ENCODE results near the gene AGPAT3. TPM values are rescaled to one million over a fixed set of nuclear protein-coding genes. Genes with fewer than 3 reads are reported as not detected.
"Not testable (repeated sequence)": the region's sequence is repeated elsewhere in the genome, so short reads cannot be mapped to it uniquely, and the experiment has no call there.

The AGPAT3 gene
- total RNA-seq, 2 donors from 2014 or later: 31.3 to 53.5 TPM

DNA sequence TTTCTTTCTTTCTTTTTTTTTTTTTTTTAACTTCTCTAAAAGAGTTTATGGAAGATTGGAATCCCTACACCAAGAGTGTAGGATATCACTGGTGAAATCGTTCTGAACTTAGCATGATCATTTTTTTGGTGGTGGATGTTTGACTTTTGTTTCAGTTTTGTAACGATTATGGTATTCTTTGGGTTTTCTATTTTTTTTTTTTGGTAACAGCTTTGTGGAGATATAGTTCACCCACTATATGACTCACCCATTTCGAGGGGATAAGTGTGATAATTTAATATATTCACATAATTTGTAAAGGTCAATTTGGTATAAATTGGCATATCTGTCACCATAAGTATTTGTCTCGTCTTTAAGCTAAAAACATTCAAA lies 29.2 kb downstream of the AGPAT3 start:
- Histone ChIP-seq H3K27ac (no peak overlapping the region), H3K4me3 (no peak overlapping the region)
- WGBS: 59% methylated on average over 4 of the region's 4 CpGs

DNA sequence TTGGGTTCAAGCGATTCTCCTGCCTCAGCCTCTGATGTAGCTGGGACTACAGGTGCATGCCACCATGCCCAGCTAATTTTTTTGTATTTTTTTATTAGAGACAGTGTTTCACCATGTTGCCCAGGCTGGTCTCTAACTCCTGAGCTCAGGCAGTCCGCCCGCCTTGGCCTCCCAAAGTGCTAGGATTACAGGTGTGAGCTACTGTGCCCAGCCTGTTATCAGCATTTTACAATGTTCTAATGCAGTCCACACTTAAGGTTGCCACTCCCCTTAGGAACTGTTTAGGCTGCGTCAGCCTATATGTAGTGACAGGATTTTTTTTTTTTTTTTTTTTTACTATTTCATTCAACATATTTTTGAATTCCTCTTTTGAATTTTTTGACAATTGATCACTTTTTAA lies 30.2 kb downstream of the AGPAT3 start:
- Histone ChIP-seq H3K27me3 (replicated peaks; ENCODE audit: insufficient read depth) (no peaks in the 10 kb centered on the region), H3K27ac (no peak overlapping the region), H3K4me1 (replicated peaks) (no peaks in the 10 kb centered on the region), H3K9me3 (no peaks in the 10 kb centered on the region), H3K4me3 (no peak overlapping the region), H3K36me3 (no peaks in the 10 kb centered on the region)
- no peak for TF ChIP-seq POLR2A (IDR thresholded peaks at IDR 0.05)
- TF ChIP-seq POLR2AphosphoS5 (IDR thresholded peaks at IDR 0.05): no peak
- TF ChIP-seq, protein P1, sequence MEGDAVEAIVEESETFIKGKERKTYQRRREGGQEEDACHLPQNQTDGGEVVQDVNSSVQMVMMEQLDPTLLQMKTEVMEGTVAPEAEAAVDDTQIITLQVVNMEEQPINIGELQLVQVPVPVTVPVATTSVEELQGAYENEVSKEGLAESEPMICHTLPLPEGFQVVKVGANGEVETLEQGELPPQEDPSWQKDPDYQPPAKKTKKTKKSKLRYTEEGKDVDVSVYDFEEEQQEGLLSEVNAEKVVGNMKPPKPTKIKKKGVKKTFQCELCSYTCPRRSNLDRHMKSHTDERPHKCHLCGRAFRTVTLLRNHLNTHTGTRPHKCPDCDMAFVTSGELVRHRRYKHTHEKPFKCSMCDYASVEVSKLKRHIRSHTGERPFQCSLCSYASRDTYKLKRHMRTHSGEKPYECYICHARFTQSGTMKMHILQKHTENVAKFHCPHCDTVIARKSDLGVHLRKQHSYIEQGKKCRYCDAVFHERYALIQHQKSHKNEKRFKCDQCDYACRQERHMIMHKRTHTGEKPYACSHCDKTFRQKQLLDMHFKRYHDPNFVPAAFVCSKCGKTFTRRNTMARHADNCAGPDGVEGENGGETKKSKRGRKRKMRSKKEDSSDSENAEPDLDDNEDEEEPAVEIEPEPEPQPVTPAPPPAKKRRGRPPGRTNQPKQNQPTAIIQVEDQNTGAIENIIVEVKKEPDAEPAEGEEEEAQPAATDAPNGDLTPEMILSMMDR (IDR thresholded peaks at IDR 0.05): no peak
- DNase-seq (ENCODE audit: low spot score): no peak
- intact Hi-C loops (cut with DNase I): no loop called here
- WGBS: 97% methylated on average over 4 of the region's 4 CpGs

More for the DNA sequence above, 29.2 kb downstream of the AGPAT3 start:
- TF ChIP-seq POLR2A (IDR thresholded peaks at IDR 0.05) (no peak), POLR2AphosphoS5 (IDR thresholded peaks at IDR 0.05) (no peak)
- TF ChIP-seq, protein P1 (IDR thresholded peaks at IDR 0.05): no peak
- H3K36me3 ChIP-seq: no peaks in the 10 kb centered on the region
- H3K9me3 ChIP-seq: no peaks in the 10 kb centered on the region
- intact Hi-C loops (cut with DNase I): no loop called here
- H3K27me3 ChIP-seq (replicated peaks; ENCODE audit: insufficient read depth): no peaks in the 10 kb centered on the region
- no peaks in the 10 kb centered on the region for H3K4me1 ChIP-seq (replicated peaks)
- DNase-seq (ENCODE audit: low spot score): no peak

DNA sequence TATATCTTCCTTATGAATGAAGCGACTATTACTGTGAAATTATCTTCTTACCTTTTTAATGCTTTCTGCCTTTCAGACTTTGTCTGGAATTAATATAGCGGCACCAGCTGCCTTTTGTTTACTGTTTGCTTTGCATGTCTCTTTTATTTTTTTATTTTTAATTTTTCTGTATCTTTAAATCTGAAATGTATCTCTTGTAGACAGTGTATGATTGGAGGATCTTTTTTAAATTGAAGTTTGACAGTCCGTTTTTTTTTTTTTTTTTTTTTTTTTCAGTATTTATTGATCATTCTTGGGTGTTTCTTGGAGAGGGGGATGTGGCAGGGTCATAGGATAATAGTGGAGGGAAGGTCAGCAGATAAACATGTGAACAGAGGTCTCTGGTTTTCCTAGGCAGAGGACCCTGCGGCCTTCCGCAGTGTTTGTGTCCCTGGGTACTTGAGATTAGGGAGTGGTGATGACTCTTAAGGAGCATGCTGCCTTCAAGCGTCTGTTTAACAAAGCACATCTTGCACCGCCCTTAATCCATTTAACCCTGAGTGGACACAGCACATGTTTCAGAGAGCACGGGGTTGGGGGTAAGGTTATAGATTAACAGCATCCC lies 31.8 kb downstream of the AGPAT3 start:
- intact Hi-C loops (cut with DNase I); DNase-seq (ENCODE audit: low spot score); H3K27ac ChIP-seq; H3K4me3 ChIP-seq; H3K4me1 ChIP-seq (replicated peaks); H3K27me3 ChIP-seq (replicated peaks; ENCODE audit: insufficient read depth); H3K36me3 ChIP-seq; H3K9me3 ChIP-seq: not testable (repeated sequence)
- WGBS: 78% methylated on average over 6 of the region's 8 CpGs

DNA sequence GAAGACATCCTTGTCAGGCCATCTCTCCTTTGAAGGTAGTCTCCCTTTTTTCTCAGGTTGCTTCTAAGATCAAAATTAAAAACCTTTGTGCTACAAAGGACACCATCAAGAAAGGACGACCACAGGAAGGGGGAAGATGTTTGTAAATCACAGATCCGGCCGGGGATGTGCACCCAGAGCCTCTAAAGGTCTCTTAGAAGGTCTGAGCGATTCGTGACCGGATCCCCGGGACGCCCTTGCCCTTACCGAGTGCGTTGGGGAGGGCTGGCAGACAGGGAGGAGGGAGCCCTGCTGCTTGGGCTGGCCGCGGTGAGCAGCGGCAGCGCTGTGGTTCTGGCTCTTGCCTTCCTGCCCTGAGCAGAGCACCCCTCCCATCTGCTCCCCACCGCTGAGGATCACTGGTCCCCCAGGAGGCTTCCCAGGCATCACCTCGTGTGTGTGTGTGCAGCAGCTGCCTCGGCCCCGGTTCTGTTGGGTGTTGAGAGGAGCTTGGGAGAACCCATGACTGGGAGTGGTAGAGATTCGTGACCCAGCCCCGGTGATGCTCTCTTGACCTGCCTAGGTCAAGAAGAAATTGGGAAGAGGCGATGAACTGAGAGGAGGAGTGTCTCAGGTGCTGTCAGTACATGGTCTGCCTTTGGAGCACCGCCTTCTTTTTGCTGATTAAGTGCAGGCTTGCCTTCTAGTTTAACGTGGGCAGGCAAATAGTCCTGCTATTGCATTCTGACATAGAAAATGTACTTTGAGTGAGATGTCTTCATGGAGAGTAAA lies 34.5 kb downstream of the AGPAT3 start:
- Histone ChIP-seq H3K27me3 (replicated peaks; ENCODE audit: insufficient read depth) (no peaks in the 10 kb centered on the region), H3K27ac (no peak overlapping the region), H3K4me3 (no peak overlapping the region), H3K9me3 (no peaks in the 10 kb centered on the region), H3K4me1 (replicated peaks) (no peaks in the 10 kb centered on the region), H3K36me3 (no peaks in the 10 kb centered on the region)
- WGBS: 90% methylated on average over 18 of the region's 23 CpGs
- TF ChIP-seq POLR2A (IDR thresholded peaks at IDR 0.05) (no peak), POLR2AphosphoS5 (IDR thresholded peaks at IDR 0.05) (no peak)
- TF ChIP-seq, protein P1 (IDR thresholded peaks at IDR 0.05): no peak
- DNase-seq (ENCODE audit: low spot score): no peak
- intact Hi-C loops (cut with DNase I): no loop called here

DNA sequence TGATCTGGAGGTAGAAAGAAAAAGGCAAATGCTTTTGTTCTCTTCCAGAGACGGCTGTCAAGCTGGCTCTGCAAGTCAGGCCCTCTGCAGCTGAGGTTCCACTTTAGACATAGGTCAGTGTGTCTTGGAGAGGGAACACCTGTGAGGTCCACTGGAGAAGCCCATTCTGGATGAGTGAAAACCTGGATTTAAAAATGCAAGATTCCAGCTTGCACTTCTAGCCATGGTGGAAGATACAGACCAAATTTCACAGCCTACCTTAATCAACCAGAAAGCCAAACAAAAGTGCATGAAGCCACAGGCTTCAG lies 35.0 kb downstream of the AGPAT3 start:
- TF ChIP-seq POLR2AphosphoS5 (IDR thresholded peaks at IDR 0.05): no peak
- TF ChIP-seq, protein P1 (IDR thresholded peaks at IDR 0.05): no peak
- TF ChIP-seq POLR2A (IDR thresholded peaks at IDR 0.05): no peak
- no peak for DNase-seq (ENCODE audit: low spot score)
- Histone ChIP-seq H3K36me3 (no peaks in the 10 kb centered on the region), H3K4me1 (replicated peaks) (no peaks in the 10 kb centered on the region), H3K4me3 (no peak overlapping the region), H3K27me3 (replicated peaks; ENCODE audit: insufficient read depth) (no peaks in the 10 kb centered on the region), H3K9me3 (no peaks in the 10 kb centered on the region), H3K27ac (no peak overlapping the region)
- intact Hi-C loops (cut with DNase I): no loop called here
- 81% methylated on average over 1 of the region's 1 CpG for WGBS

All from prostate gland (tissue), 2 donors.